CD4-positive, alpha-beta T cell treated with Interleukin-15 for 1 hour (primary cell): ENCODE results near the gene KIAA1958.
"Not testable (repeated sequence)": the region's sequence is repeated elsewhere in the genome, so short reads cannot be mapped to it uniquely, and the experiment has no call there.

ENCODE experiments used
- DNase-seq: peaks from one replicate; pipeline ENCODE4 v3.0.0-alpha.2; 2020

KIAA1958 gene

GRCh38 chr9:112493393-112494137 lies 6.9 kb downstream of the KIAA1958 start:
- DNase-seq = no peak

DNA sequence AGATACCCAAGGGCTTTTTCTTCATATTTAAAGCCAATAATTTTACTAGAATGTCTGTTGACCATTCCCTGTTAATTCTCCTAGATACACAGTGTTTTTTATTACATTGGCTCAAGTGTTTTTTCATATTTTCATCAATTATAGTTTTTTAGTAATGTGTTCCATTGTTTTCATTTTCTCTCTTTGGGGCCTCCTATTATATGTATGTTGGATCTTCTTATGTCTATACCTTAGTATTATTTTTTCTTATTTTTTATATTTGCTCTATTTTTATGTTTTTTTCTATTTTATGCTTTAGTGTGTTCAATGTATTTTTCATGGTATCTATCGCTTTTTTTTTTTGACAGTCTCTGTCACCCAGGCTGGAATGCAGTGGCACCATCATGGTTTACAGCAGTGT lies 7.5 kb downstream of the KIAA1958 start:
- DNase-seq = no peak

GRCh38 chr9:112495614-112496013 lies 9.0 kb downstream of the KIAA1958 start:
- no peak for DNase-seq

GRCh38 chr9:112496074-112496722 lies 9.6 kb downstream of the KIAA1958 start:
- no peak for DNase-seq

GRCh38 chr9:112500842-112501241 lies 14.2 kb downstream of the KIAA1958 start:
- DNase-seq = no peak

DNA sequence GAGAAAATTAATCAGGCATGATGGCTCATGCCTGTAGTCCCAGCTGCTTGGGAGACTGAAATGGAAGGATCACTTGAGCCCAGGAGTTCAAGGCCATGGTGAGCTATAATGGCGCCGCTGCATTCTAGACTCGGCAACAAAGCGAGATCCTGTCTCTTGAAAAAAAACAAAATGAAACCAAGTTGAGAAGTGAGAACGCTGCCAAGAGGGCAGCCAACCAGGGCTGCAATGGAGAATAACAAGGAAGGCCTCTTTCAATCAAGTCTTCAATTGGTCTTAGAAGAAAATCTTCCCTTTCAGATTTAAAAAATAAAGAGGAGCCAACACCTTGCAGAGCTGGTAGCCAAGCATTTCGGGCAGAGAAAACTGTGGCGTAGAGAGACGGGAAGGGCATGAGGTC lies 14.7 kb downstream of the KIAA1958 start:
- no peak for DNase-seq

GRCh38 chr9:112502175-112502946 lies 15.7 kb downstream of the KIAA1958 start:
- DNase-seq = no peak

DNA sequence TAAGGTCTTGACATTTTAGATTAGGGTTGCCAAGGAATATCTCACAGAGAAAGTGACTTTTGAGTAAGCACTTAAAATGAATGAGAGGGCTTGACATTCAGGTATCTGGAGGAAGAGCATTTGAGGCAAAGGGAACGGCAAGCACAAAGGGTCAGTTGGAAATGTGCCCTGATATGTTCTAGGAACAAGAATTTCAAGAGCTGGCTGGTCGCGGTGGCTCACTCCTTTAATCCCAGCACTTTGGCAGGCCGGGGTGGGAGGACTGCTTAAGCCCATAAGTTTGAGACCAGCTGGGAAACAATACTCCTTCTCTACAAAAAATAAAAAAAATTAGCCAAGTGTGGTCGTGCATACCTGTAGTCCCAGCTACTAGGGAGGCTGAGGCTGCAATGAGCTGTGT lies 16.5 kb downstream of the KIAA1958 start:
- no peak for DNase-seq

DNA sequence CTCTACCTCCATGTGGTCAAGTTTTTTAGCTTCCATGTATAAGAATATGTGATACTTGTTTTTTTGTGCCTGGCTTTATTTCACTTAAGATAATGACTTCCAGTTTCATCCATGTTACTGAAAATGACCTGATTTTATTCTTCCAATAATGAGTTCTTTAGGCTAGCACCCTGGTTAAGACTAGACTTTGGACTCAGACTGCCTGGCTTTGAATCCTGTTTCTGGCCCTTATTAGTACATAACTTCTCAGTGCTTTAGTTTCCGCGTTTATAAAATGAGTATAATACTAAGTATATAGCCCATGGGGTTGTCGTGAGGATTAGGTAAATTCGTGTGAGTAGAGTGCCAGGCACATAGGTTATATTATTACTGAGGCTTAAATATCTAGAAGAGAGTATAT lies 18.5 kb downstream of the KIAA1958 start:
- DNase-seq = no peak

DNA sequence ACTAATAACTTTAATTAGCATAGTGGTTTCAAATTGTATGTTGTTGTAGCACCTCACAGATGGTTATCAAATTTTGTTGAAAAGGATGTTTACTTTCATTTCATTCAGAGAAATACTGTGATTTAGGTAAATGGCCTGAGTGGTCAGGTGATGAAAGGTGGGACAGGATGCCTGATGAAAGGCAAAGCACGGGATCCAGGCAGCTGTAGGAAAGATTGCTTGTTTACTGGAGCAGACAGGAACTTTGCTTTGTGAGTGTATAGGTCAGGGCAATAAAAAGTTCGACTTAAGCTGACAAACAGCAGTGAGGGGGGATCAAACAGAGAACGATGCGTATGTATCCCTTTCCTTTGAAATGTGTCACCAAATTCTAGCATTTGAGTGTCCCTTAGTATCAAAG lies 19.0 kb downstream of the KIAA1958 start:
- DNase-seq = no peak

GRCh38 chr9:112506571-112506970 lies 19.9 kb downstream of the KIAA1958 start:
- no peak for DNase-seq

GRCh38 chr9:112507001-112507680 lies 20.5 kb downstream of the KIAA1958 start:
- no peak for DNase-seq

DNA sequence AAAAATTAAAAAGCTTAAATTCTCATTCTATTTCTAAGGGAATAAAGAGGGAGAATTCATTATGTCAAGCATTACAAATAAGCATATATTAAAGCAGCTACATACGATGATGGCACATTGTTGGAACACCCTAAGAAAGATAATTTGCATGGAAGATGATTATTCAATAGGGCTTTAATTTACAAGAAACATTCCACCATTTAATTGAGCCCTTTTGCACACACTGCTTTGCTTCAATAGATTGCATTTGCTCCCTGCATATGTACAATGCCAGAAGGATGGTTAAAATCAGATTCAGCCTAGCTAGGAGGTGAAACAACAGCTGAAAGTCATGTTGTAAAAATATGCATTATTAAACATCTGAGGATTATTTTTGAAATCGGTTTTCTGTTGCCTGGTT lies 21.8 kb downstream of the KIAA1958 start:
- DNase-seq = no peak

DNA sequence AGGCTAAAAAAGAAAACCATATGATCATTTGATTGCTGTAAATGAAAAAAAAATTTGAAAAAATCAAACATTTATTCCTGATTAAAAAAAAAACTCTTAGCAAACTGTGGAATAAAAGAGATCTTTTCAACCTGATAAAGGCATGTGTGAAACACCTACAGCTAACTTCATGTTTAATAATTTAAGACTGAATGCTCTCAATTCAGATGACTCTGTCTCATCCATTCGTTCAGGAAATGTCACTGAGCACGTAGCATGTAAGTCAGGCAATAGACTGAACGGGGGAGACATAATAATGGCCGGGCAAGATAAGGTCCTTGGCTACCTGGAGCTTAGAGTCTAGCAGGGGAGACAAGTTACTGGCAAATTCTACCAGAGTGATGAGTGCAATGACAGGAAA lies 25.8 kb downstream of the KIAA1958 start:
- not testable (repeated sequence) for DNase-seq

DNA sequence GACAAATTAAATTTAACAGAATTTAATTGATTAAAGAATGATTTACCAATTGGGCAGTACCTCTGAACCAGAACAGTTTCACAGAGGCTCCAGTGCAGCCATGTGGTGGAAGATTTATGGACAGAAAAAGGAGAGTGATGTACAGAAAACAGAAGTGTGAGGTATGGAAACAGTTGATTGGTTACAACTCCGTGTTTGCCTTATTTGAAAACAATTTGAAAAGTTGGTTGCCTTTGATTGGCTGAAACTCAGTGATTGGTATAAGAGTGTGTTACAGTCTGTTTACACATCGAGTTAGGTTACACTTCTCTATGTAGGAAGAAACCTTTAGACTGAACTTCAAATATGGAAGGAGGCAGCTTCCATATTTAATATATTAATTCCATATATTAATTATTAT lies 30.1 kb downstream of the KIAA1958 start:
- DNase-seq = no peak

DNA sequence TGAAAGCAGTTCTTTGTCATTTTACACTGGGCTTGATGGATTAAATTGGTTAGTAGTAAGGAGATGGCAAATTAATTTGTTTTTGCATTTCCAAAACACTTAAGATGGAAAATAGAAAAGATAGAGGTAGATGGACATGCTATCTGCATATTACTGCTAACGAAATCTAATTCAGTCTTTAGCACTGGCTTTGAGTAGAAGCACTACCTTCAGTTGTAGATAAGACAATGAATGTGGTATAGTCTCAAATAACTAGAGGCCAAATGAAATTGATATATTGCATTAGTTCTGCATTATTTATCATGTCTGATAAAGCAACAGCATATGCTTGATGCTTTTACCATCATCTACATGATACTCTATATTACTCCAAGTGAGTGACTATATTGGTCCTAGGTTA lies 33.4 kb downstream of the KIAA1958 start:
- no peak for DNase-seq

- DNase-seq = no peak
Observed at GRCh38 chr9:112520656-112521055, 34.0 kb downstream of the KIAA1958 start.

- DNase-seq = no peak
Observed at GRCh38 chr9:112526973-112527372, 40.3 kb downstream of the KIAA1958 start.

DNA sequence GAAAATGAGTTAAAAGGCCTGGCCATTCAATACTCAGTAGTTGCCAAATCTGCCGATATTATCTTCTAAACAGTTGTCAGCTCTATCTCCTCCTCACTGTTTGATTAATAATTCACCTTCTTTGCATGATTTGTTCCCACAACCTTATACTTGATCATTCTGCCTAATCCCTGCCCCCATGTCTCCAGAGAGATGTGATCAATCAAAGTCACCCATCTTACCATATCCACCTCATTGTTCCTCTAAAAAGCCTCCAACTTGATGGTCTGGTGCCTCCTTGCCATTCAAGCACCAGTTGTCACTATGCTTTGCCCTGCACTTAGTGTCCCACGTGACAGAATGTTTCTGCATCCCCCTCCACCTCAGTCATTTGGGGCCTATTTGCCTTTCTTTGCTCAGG lies 41.3 kb downstream of the KIAA1958 start:
- no peak for DNase-seq

DNA sequence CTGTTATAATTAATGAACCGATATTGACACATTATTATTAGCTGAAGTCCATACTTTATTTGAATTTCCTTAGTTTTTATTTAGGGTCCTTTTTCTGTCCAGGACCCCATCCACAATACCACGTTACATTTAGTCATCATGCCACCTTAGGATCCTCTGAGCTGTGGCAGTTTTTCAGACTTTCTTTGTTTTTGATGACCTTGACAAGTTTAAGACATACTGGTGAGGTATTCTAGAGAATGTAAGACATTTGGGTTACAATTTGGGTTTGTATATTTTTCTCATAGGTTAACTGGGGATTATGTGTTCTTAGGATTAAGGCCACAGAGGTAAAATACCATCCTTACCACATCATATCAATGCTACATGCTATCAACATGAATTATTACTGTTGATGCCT lies 42.7 kb downstream of the KIAA1958 start:
- no peak for DNase-seq

DNA sequence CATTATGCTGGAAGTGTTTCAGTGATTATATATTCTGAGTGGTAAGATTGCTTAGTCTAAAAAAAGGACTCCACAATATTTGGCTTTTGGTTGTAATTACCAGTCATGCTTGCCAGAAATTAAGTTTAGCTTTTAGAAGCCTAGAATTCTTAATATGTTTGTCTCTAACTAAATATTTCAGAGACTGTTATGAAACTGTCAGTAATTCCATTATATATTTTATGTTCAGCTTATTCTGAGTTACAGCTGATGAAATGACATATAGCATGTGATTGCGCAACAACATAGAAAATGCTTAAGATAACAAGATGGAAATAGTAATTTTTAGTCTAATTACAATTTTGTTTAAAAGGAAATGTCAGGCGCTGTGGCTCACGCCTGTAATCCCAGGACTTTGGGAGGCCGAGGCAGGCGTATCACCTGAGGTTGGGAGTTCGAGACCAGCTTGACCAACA lies 44.2 kb downstream of the KIAA1958 start:
- no peak for DNase-seq

DNA sequence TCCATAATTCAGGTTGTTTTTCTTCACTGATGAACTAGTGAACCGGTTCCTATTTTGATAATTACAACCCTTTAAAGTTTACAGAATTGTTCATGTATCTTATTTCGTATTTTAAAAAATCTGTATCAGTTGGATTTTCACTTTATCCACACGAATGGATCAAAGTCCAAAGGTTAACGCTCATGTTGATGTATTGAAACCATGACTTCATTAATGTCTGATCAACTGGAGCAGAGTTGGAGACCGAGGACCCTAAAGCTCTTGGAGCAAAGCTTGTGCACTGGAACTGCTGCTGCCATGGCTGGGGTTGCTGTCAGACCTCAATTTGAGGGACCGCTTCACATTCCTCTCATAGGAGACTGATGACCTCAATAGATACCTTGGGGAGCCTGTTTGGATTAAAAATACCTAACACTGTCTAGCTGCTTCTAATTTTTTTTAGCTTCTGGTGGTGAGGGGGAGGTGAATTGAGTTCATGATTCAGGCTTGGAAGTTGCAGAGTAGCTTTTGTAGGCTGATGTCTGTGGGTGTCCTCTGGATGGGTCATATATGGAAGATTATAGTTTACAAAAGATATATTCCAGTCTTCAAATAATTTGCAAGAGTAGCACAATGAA lies 45.1 kb downstream of the KIAA1958 start:
- DNase-seq = no peak

- DNase-seq = no peak
Observed at GRCh38 chr9:112532427-112532826, 45.8 kb downstream of the KIAA1958 start.
